Spleen (tissue), 11 donors: ENCODE results near the gene ATP9A. TPM values are rescaled to one million over a fixed set of nuclear protein-coding genes. Genes with fewer than 3 reads are reported as not detected.

Experiments
- DNase-seq: peaks from one replicate; pipeline ENCODE4 v3.0.0-alpha.2; 2020
- H3K27ac ChIP-seq, 8 donors: fragments of 200-600 bp; sonication (generic) in 7 of 8; 1 replicate in 4 of 8; 2 replicates in 4 of 8; pipeline versions ENCODE4 v1.5.0 to v1.8.0; 2016 to 2021; ENCODE audit warnings: inconsistent platforms in 4 of 8, mild to moderate bottlenecking in 4 of 8, moderate library complexity in 1 of 8
- H3K27me3 ChIP-seq, 7 donors: fragments of 200-600 bp; sonication (generic) in 6 of 7; replicated peaks in 1 of 7; 1 replicate in 4 of 7; 2 replicates in 3 of 7; pipeline versions ENCODE4 v1.5.0 to v1.8.0; 2016 to 2021; ENCODE audit warnings: inconsistent platforms in 3 of 7, mild to moderate bottlenecking in 1 of 7
- H3K36me3 ChIP-seq, 6 donors: fragments of 200-600 bp; sonication (generic) in 5 of 6; 1 replicate in 4 of 6; 2 replicates in 2 of 6; pipeline versions ENCODE4 v1.5.0 to v1.8.0; 2016 to 2021; ENCODE audit warnings: inconsistent platforms in 2 of 6
- H3K4me1 ChIP-seq, 6 donors: fragments of 200-600 bp; sonication (generic) in 5 of 6; 1 replicate in 3 of 6; 2 replicates in 3 of 6; pipeline versions ENCODE4 v1.5.0 to v1.8.0; 2016 to 2021; ENCODE audit warnings: inconsistent platforms in 3 of 6
- H3K4me3 ChIP-seq, 8 donors: fragments of 200-600 bp; sonication (generic) in 7 of 8; 1 replicate in 4 of 8; 2 replicates in 4 of 8; pipeline versions ENCODE4 v1.5.0 to v1.8.0; 2016 to 2021; ENCODE audit warnings: inconsistent platforms in 4 of 8, mild to moderate bottlenecking in 4 of 8, moderate library complexity in 2 of 8
- H3K9me3 ChIP-seq, 8 donors: fragments of 200-600 bp; sonication (generic) in 7 of 8; 1 replicate in 4 of 8; 2 replicates in 4 of 8; pipeline versions ENCODE4 v1.5.0 to v1.8.0; 2016 to 2021; ENCODE audit warnings: inconsistent platforms in 4 of 8
- CTCF ChIP-seq, 11 experiments: fragments of 200-600 bp in 7 of 11; fragments of 450-650 bp in 4 of 11; sonication (generic) in 4 of 11; IDR thresholded peaks in 8 of 11; conservative IDR thresholded peaks in 3 of 11; 1 replicate in 7 of 11; 2 replicates in 4 of 11; pipeline versions ENCODE4 v1.4.0 to v1.8.0; 2016 to 2021; ENCODE audit warnings: antibody characterized with exemption in 11 of 11, inconsistent platforms in 4 of 11, mild to moderate bottlenecking in 1 of 11
- POLR2A ChIP-seq, 3 donors: fragments of 450-650 bp; IDR thresholded peaks; one replicate each; pipeline ENCODE4 v1.5.1; 2017; ENCODE audit warnings: antibody characterized with exemption in 3 of 3, mild to moderate bottlenecking in 1 of 3
- POLR2AphosphoS5 ChIP-seq, 3 donors: sonication (generic); formaldehyde crosslinking; IDR thresholded peaks; one replicate each; pipeline ENCODE4 v1.5.1; 2017; ENCODE audit warnings: antibody characterized with exemption in 3 of 3
- WGBS, 5 donors: extraction: QIAGEN DNeasy Blood & Tissue Kit in 3 of 5; methylation state at CpG; one replicate each; pipeline versions ENCODE4 v1.1.5 to v1.1.7; 2013 to 2018; 5-methylcytosine and 5-hydroxymethylcytosine counted together
- intact Hi-C: fragments of 100-400 bp; cut with DNase I; formaldehyde crosslinking; loops from one replicate; pipeline ENCODE4 v1.15.0; 2023; ENCODE audit warnings: low total_unique reads
- polyA plus RNA-seq, 3 donors: library from polyadenylated mRNA; stranded (reverse); fragments of 200-250 nt; gene quantifications; one replicate each; pipeline ENCODE4 v1.2.1, GENCODE V29; 2013
- total RNA-seq, 7 donors: library from RNA; depleted of rRNA in 3 of 7; stranded (reverse); fragments of >200 nt in 3 of 7; fragmentation: NEBNext Ultra II Directional in 4 of 7; extraction: Animal tissue kit (Norgen Biotek cat#: 25700) in 4 of 7; gene quantifications; one replicate each; pipeline versions ENCODE4 v1.1.0 to v1.2.1, GENCODE V29; 2016 to 2021
- donor health status: healthy with polysubstance abuse.
- donor health status: DM: no; HTN: no; CAD: no; lungs with moderate emphysema.
- donor health status: DM: no; HTN: no; CAD: no.
- donor health status: Bipolar disorder and iron deficiency.
- donor health status: healthy.
- donor health status: DM: no; HTN: no; CAD: no.
- donor health status: DM: yes; HTN: yes; CAD: no.

The ATP9A gene
- total and polyA plus RNA-seq, 10 donors: 0.37 to 11.5 (median 7.6) TPM

GRCh38 chr20:51585148-51585547 is 183.0 kb downstream of the ATP9A start:
- Histone ChIP-seq H3K4me1 (peaks cover 0 to 5% (median 0%) of the 10 kb centered on the region in 6 donors), H3K36me3 (no peaks in the 10 kb centered on the region), H3K27ac (no peak overlapping the region), H3K9me3 (no peaks in the 10 kb centered on the region), H3K4me3 (no peak overlapping the region), H3K27me3 (no peaks in the 10 kb centered on the region)
- DNase-seq: no peak
- TF ChIP-seq POLR2A (IDR thresholded peaks at IDR 0.05) (no peak), CTCF (IDR thresholded peaks at IDR 0.05 in 8 of 11, conservative IDR thresholded peaks at IDR 0.05 in 3 of 11) (no peak), POLR2AphosphoS5 (IDR thresholded peaks at IDR 0.05) (no peak)
- intact Hi-C loops: no loop called here
- WGBS, 5 donors: 71 to 84% (median 75%) methylated on average over 4 of the region's 4 CpGs

GRCh38 chr20:51584737-51585136 is 183.5 kb downstream of the ATP9A start:
- DNase-seq: no peak
- TF ChIP-seq POLR2A (IDR thresholded peaks at IDR 0.05): no peak
- TF ChIP-seq CTCF (IDR thresholded peaks at IDR 0.05 in 8 of 11, conservative IDR thresholded peaks at IDR 0.05 in 3 of 11): no peak
- TF ChIP-seq POLR2AphosphoS5 (IDR thresholded peaks at IDR 0.05): no peak
- Histone ChIP-seq H3K36me3 (no peaks in the 10 kb centered on the region), H3K4me3 (no peak overlapping the region), H3K9me3 (no peaks in the 10 kb centered on the region), H3K27ac (no peak overlapping the region), H3K4me1 (peaks cover 0 to 5% (median 0%) of the 10 kb centered on the region in 6 donors), H3K27me3 (no peaks in the 10 kb centered on the region)
- 73 to 84% (median 80%) methylated on average over 4 of the region's 4 CpGs for WGBS, 5 donors
- intact Hi-C loops: no loop called here

- no peak for DNase-seq
- TF ChIP-seq POLR2AphosphoS5 (IDR thresholded peaks at IDR 0.05) (no peak), POLR2A (IDR thresholded peaks at IDR 0.05) (no peak), CTCF (IDR thresholded peaks at IDR 0.05 in 8 of 11, conservative IDR thresholded peaks at IDR 0.05 in 3 of 11) (no peak)
- no peak overlapping the region for H3K27ac ChIP-seq
- no peaks in the 10 kb centered on the region for H3K9me3 ChIP-seq
- H3K36me3 ChIP-seq: no peaks in the 10 kb centered on the region
- H3K4me1 ChIP-seq: peaks cover 0 to 5% (median 0%) of the 10 kb centered on the region in 6 donors
- H3K27me3 ChIP-seq: no peaks in the 10 kb centered on the region
- H3K4me3 ChIP-seq: no peak overlapping the region
- intact Hi-C loops: no loop called here
- WGBS, 5 donors: 84 to 93% (median 86%) methylated on average over 8 of the region's 8 CpGs
These were observed 184.1 kb downstream of the ATP9A start for GRCh38 chr20:51584116-51584515.

GRCh38 chr20:51583499-51583898 is 184.7 kb downstream of the ATP9A start:
- no peak overlapping the region for H3K4me3 ChIP-seq
- H3K4me1 ChIP-seq: peaks cover 0 to 5% (median 0%) of the 10 kb centered on the region in 6 donors
- H3K27me3 ChIP-seq: no peaks in the 10 kb centered on the region
- no peaks in the 10 kb centered on the region for H3K36me3 ChIP-seq
- no peak overlapping the region for H3K27ac ChIP-seq
- TF ChIP-seq POLR2A (IDR thresholded peaks at IDR 0.05) (no peak), POLR2AphosphoS5 (IDR thresholded peaks at IDR 0.05) (no peak), CTCF (IDR thresholded peaks at IDR 0.05 in 8 of 11, conservative IDR thresholded peaks at IDR 0.05 in 3 of 11) (no peak)
- H3K9me3 ChIP-seq: no peaks in the 10 kb centered on the region
- no peak for DNase-seq
- WGBS, 5 donors: 93 to 95% (median 95%) methylated on average over 14 of the region's 14 CpGs
- intact Hi-C loops: no loop called here
